SK-N-MC (cell line): ENCODE results near the gene DVL1.

Experiments
- DNase-seq: peaks from one replicate; pipeline ENCODE4 v3.0.0-alpha.2; 2011; ENCODE audit warnings: low read depth, low spot score
- H3K27ac ChIP-seq: fragments of 200-600 bp; sonication (generic); 2 replicates; pipeline ENCODE4 v1.5.1; 2016; ENCODE audit warnings: mixed run types
- H3K36me3 ChIP-seq: fragments of 200-600 bp; sonication (generic); 2 replicates; pipeline ENCODE4 v1.6.1; 2017; ENCODE audit warnings: antibody characterized with exemption, low read length, mixed read lengths; ENCODE audit not compliant: insufficient read depth
- H3K4me3 ChIP-seq: fragments of 200-600 bp; sonication (generic); 2 replicates; pipeline ENCODE4 v1.5.1; 2016
- H3K9ac ChIP-seq: fragments of 200-600 bp; sonication (generic); 2 replicates; pipeline ENCODE4 v1.8.0; 2017; ENCODE audit warnings: mixed run types, mixed read lengths; ENCODE audit not compliant: insufficient read length
- H3K9me3 ChIP-seq: fragments of 200-600 bp; sonication (generic); 2 replicates; pipeline ENCODE4 v1.6.1; 2017; ENCODE audit warnings: low read depth, mild to moderate bottlenecking, antibody characterized with exemption, low read length, moderate library complexity, mixed read lengths
- EZH2 ChIP-seq: fragments of 200-600 bp; sonication (generic); IDR thresholded peaks from one replicate; pipeline ENCODE4 v1.6.1; 2017; ENCODE audit warnings: antibody characterized with exemption
- FOXP2 ChIP-seq: optimal IDR thresholded peaks from 2 replicates; pipeline ENCODE3; 2011; ENCODE audit warnings: mild to moderate bottlenecking, moderate library complexity; ENCODE audit not compliant: insufficient read depth; ENCODE audit errors: extremely low read length, control extremely low read depth
- POLR2AphosphoS5 ChIP-seq: IDR thresholded peaks from 2 replicates; pipeline ENCODE4 v1.6.1; 2012; ENCODE audit warnings: mild to moderate bottlenecking, low read depth, low read length, borderline replicate concordance

Gene DVL1

GRCh38 chr1:1335283-1335682 is 13.9 kb downstream of the DVL1 start:
- Histone ChIP-seq H3K4me3 (no peak overlapping the region), H3K27ac (no peak overlapping the region), H3K9ac (no peak overlapping the region), H3K36me3 (peaks cover 3% of the 10 kb centered on the region; the same call in 1 of the 2 replicates), H3K9me3 (no peaks in the 10 kb centered on the region)
- no peak for TF ChIP-seq EZH2
- no peak for TF ChIP-seq POLR2AphosphoS5
- TF ChIP-seq FOXP2, result no peak
- no peak for DNase-seq

- Histone ChIP-seq H3K9me3 (no peaks in the 10 kb centered on the region), H3K36me3 (peaks cover 3% of the 10 kb centered on the region; the same call in 1 of the 2 replicates), H3K9ac (no peak overlapping the region), H3K4me3 (no peak overlapping the region), H3K27ac (no peak overlapping the region)
- TF ChIP-seq EZH2, result no peak
- TF ChIP-seq FOXP2, result no peak
- TF ChIP-seq POLR2AphosphoS5, result no peak
- no peak for DNase-seq
Observed at GRCh38 chr1:1334835-1335234, 14.4 kb downstream of the DVL1 start.

- H3K4me3 ChIP-seq, result no peak overlapping the region
- no peak overlapping the region for H3K9ac ChIP-seq
- peaks cover 3% of the 10 kb centered on the region; the same call in 1 of the 2 replicates for H3K36me3 ChIP-seq
- TF ChIP-seq EZH2 (no peak), POLR2AphosphoS5 (no peak; the same call in 1 of the 2 replicates), FOXP2 (no peak)
- no peak overlapping the region for H3K27ac ChIP-seq
- H3K9me3 ChIP-seq, result no peaks in the 10 kb centered on the region
- no peak for DNase-seq
Observed at GRCh38 chr1:1333551-1334241, 15.5 kb downstream of the DVL1 start.

- Histone ChIP-seq H3K27ac (no peak overlapping the region), H3K9ac (no peak overlapping the region)
Observed at GRCh38 chr1:1332774-1333480, 16.3 kb downstream of the DVL1 start.

GRCh38 chr1:1332031-1332755 is 17.0 kb downstream of the DVL1 start:
- Histone ChIP-seq H3K36me3 (peaks cover under 1% of the 10 kb centered on the region; the same call in 1 of the 2 replicates), H3K9ac (no peak overlapping the region)
- TF ChIP-seq POLR2AphosphoS5 (no peak), FOXP2 (no peak), EZH2 (no peak)

More at GRCh38 chr1:1332774-1333480, 16.3 kb downstream of the DVL1 start:
- no peak for TF ChIP-seq POLR2AphosphoS5
- no peak for TF ChIP-seq EZH2
- no peak for TF ChIP-seq FOXP2
- H3K9me3 ChIP-seq, result no peaks in the 10 kb centered on the region
- H3K36me3 ChIP-seq, result peaks cover 3% of the 10 kb centered on the region; the same call in 1 of the 2 replicates
- H3K4me3 ChIP-seq, result no peak overlapping the region
- DNase-seq, result no peak

GRCh38 chr1:1331068-1331965 is 17.9 kb downstream of the DVL1 start, which contains the start of gene TAS1R3:
Gene TAS1R3 (plus strand): TSS chr1:1331280. CDS start chr1:1331346, 66 bp downstream.
- Histone ChIP-seq H3K9ac (no peak within 1 kb of the TSS), H3K9me3 (no peaks in the 10 kb centered on the region), H3K27ac (no peak within 1 kb of the TSS), H3K4me3 (no peak within 1 kb of the TSS), H3K36me3 (no peaks in the 10 kb centered on the region)
- DNase-seq, result no peak
- no peak for TF ChIP-seq EZH2
- no peak for TF ChIP-seq POLR2AphosphoS5
- no peak for TF ChIP-seq FOXP2

More at GRCh38 chr1:1332031-1332755, 17.0 kb downstream of the DVL1 start:
- no peak overlapping the region for H3K27ac ChIP-seq
- H3K4me3 ChIP-seq, result no peak overlapping the region
- no peaks in the 10 kb centered on the region for H3K9me3 ChIP-seq
- no peak for DNase-seq

- H3K9ac ChIP-seq, result no peak overlapping the region
- TF ChIP-seq FOXP2 (no peak), POLR2AphosphoS5 (no peak), EZH2 (no peak)
Observed at GRCh38 chr1:1330366-1331067, 18.7 kb downstream of the DVL1 start.

More at GRCh38 chr1:1330366-1331067, 18.7 kb downstream of the DVL1 start:
- no peaks in the 10 kb centered on the region for H3K36me3 ChIP-seq
- no peak for DNase-seq
- H3K27ac ChIP-seq, result no peak overlapping the region
- no peaks in the 10 kb centered on the region for H3K9me3 ChIP-seq
- no peak overlapping the region for H3K4me3 ChIP-seq
